Keratinocyte (primary cell): Measurements from ENCODE around the gene TRAF3. TPM values are rescaled to one million over a fixed set of nuclear protein-coding genes. Genes with fewer than 3 reads are reported as not detected.

Experiments used
- DNase-seq: peaks from one replicate; pipeline ENCODE4 v3.0.0-alpha.2; 2011; ENCODE audit warnings: low read depth, missing footprints, low spot score
- FAIRE-seq: peaks from 2 replicates; lab custom pipeline; 2011; peaks lifted over from hg19 to GRCh38; lab: Jason Lieb, UNC
- H2AFZ ChIP-seq: 2 replicates; pipeline ENCODE4 v1.6.0; 2012; ENCODE audit warnings: low read length, control low read depth, inconsistent platforms; ENCODE audit not compliant: control insufficient read depth
- H3K27ac ChIP-seq: 2 replicates; pipeline ENCODE4 v1.5.1; 2011; ENCODE audit warnings: low read length; ENCODE audit not compliant: control insufficient read depth, insufficient read depth
- H3K27me3 ChIP-seq: 3 replicates; pipeline ENCODE4 v1.6.0; 2011; ENCODE audit warnings: low read length; ENCODE audit not compliant: control insufficient read depth, insufficient read depth; ENCODE audit errors: extremely low read depth
- H3K36me3 ChIP-seq, 2 experiments: 2 replicates in 1 of 2; 3 replicates in 1 of 2; pipeline ENCODE4 v1.5.1; 2011; ENCODE audit warnings: low read length in 2 of 2, mild to moderate bottlenecking in 1 of 2; ENCODE audit not compliant: control insufficient read depth in 2 of 2, insufficient read depth in 2 of 2; ENCODE audit errors: extremely low read depth in 1 of 2
- H3K4me1 ChIP-seq: 3 replicates; pipeline ENCODE4 v1.5.1; 2011; ENCODE audit warnings: low read length; ENCODE audit not compliant: control insufficient read depth, insufficient read depth; ENCODE audit errors: extremely low read depth
- H3K4me2 ChIP-seq: 3 replicates; pipeline ENCODE4 v1.6.0; 2011; ENCODE audit warnings: low read depth, low read length; ENCODE audit not compliant: control insufficient read depth, insufficient read depth; ENCODE audit errors: extremely low read depth
- H3K4me3 ChIP-seq, 3 experiments: fragments of 200-600 bp in 1 of 3; sonication (generic) in 1 of 3; 2 replicates in 2 of 3; 3 replicates in 1 of 3; pipeline ENCODE4 v1.5.1; 2011 to 2016; ENCODE audit warnings: low read length in 3 of 3, mild to moderate bottlenecking in 3 of 3, control low read depth in 2 of 3, inconsistent platforms in 1 of 3, low read depth in 1 of 3, mixed read lengths in 1 of 3, mixed run types in 1 of 3, moderate library complexity in 1 of 3; ENCODE audit not compliant: control insufficient read depth in 2 of 3, insufficient read depth in 2 of 3; ENCODE audit errors: extremely low read depth in 1 of 3
- H3K79me2 ChIP-seq: 2 replicates; pipeline ENCODE4 v1.6.0; 2012; ENCODE audit warnings: low read length; ENCODE audit not compliant: control insufficient read depth, insufficient read depth
- H3K9ac ChIP-seq: 3 replicates; pipeline ENCODE4 v1.6.0; 2011; ENCODE audit warnings: low read length; ENCODE audit not compliant: control insufficient read depth, insufficient read depth; ENCODE audit errors: extremely low read depth
- H3K9me1 ChIP-seq: 3 replicates; pipeline ENCODE4 v1.6.0; 2011; ENCODE audit warnings: low read length; ENCODE audit not compliant: control insufficient read depth, insufficient read depth; ENCODE audit errors: extremely low read depth
- H3K9me3 ChIP-seq: 2 replicates; pipeline ENCODE4 v1.5.1; 2012; ENCODE audit warnings: low read depth, low read length; ENCODE audit not compliant: control insufficient read depth
- H4K20me1 ChIP-seq: 3 replicates; pipeline ENCODE4 v1.6.0; 2011; ENCODE audit warnings: low read length; ENCODE audit not compliant: control insufficient read depth, insufficient read depth; ENCODE audit errors: extremely low read depth
- EZH2 ChIP-seq: IDR thresholded peaks from one replicate; pipeline ENCODE4 v1.6.1; 2012; ENCODE audit warnings: inconsistent platforms, mild to moderate bottlenecking, low read length, moderate library complexity
- dilution Hi-C: fragments of 300-500 bp; cut with MboI; formaldehyde crosslinking; loops from one replicate; pipeline ENCODE4 v1.7.0; 2020; ENCODE audit warnings: low sequenced_read_pairs; ENCODE audit not compliant: extremely low pct_ligation_motif_present
- polyA plus RNA-seq, 5 experiments: library from polyadenylated mRNA; depleted of rRNA in 3 of 5; stranded (reverse) in 3 of 5; stranded (forward) in 1 of 5; unstranded in 1 of 5; fragments of >200 nt; gene quantifications; 1 replicate in 1 of 5; 2 replicates in 3 of 5; 3 replicates in 1 of 5; pipeline versions ENCODE4 v1.2.1 to v1.2.3, GENCODE V29; 2011 to 2012; ENCODE audit warnings: missing spikeins in 2 of 5, low read depth in 1 of 5, low replicate concordance in 1 of 5
- TF ChIP-seq, protein P1 (sequence below), 3 experiments: IDR thresholded peaks in 1 of 3; conservative IDR thresholded peaks in 1 of 3; optimal IDR thresholded peaks in 1 of 3; 2 replicates in 2 of 3; 3 replicates in 1 of 3; pipeline versions ENCODE3 to v1.5.1; 2011; ENCODE audit warnings: low read length in 3 of 3, mild to moderate bottlenecking in 3 of 3, moderate library complexity in 2 of 3, control low read depth in 1 of 3, inconsistent platforms in 1 of 3; ENCODE audit not compliant: insufficient read depth in 2 of 3; ENCODE audit errors: extremely low read depth in 1 of 3

The TRAF3 gene
- polyA plus RNA-seq, 1 donor (not counting 4 experiments of a cell fraction or from before 2014, with no cell fraction given): 12.5 TPM

DNA sequence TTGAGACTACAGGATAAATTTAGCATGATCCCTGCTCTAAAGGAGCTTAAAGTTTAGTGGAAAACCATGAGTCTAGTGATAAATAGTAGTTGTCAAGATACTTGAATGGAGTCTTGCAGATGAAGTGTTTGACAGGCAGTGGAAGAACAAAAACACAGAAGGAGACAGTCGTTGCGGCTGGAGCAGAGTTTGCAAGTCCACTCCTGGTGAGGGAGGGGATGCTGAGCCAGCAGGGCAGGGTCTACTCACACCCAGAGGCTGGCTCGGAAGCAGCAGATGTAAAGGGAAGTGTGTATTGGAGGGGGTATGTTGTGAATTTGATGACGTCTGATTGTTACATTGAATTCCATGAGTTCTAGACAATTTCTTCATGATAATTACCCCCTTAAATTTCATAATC is 61.3 kb downstream of the TRAF3 start:
- peaks cover 0 to 2% of the 10 kb centered on the region in 2 experiments for H3K36me3 ChIP-seq
- H3K79me2 ChIP-seq: no peaks in the 10 kb centered on the region
- peaks cover 4% of the 10 kb centered on the region for H4K20me1 ChIP-seq
- no peak overlapping the region for H3K27ac ChIP-seq
- dilution Hi-C loops: no loop called here
- H3K9me1 ChIP-seq: peaks cover 3% of the 10 kb centered on the region
- TF ChIP-seq, protein P1, sequence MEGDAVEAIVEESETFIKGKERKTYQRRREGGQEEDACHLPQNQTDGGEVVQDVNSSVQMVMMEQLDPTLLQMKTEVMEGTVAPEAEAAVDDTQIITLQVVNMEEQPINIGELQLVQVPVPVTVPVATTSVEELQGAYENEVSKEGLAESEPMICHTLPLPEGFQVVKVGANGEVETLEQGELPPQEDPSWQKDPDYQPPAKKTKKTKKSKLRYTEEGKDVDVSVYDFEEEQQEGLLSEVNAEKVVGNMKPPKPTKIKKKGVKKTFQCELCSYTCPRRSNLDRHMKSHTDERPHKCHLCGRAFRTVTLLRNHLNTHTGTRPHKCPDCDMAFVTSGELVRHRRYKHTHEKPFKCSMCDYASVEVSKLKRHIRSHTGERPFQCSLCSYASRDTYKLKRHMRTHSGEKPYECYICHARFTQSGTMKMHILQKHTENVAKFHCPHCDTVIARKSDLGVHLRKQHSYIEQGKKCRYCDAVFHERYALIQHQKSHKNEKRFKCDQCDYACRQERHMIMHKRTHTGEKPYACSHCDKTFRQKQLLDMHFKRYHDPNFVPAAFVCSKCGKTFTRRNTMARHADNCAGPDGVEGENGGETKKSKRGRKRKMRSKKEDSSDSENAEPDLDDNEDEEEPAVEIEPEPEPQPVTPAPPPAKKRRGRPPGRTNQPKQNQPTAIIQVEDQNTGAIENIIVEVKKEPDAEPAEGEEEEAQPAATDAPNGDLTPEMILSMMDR (optimal IDR thresholded peaks at IDR 0.05 in 1 of 3, IDR thresholded peaks at IDR 0.05 in 1 of 3, conservative IDR thresholded peaks at IDR 0.05 in 1 of 3; ENCODE audit: extremely low read depth in 1 of 3, insufficient read depth in 2 of 3, low read length in 3 of 3): no peak
- TF ChIP-seq EZH2: no peak
- peaks cover 2% of the 10 kb centered on the region for H3K4me1 ChIP-seq
- no peak for DNase-seq
- no peak overlapping the region for H2AFZ ChIP-seq
- H3K27me3 ChIP-seq: no peaks in the 10 kb centered on the region
- H3K9me3 ChIP-seq: no peaks in the 10 kb centered on the region
- H3K4me2 ChIP-seq: no peak overlapping the region
- no peak overlapping the region for H3K9ac ChIP-seq
- no peak overlapping the region for H3K4me3 ChIP-seq
- no peak for FAIRE-seq

DNA sequence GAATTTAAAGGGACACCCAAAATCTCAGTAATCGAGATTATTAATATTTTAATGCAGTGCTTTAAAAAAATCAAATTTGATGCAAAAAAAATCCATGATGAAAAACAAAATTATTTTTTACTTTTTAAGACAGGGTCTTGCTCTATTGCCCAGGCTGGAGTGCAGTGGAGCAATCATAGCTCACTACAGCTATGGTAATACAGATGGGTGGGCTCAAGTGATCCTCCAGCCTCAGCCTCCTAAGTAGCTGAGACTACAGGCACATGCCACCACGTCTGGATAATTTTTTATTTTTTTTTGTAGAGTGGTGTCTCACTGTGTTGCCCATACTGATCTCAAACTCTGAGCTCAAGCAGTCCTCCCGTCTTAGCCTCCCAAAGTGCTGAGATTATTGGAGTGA is 62.9 kb downstream of the TRAF3 start:
- H2AFZ ChIP-seq: no peak overlapping the region
- TF ChIP-seq, protein P1 (optimal IDR thresholded peaks at IDR 0.05 in 1 of 3, IDR thresholded peaks at IDR 0.05 in 1 of 3, conservative IDR thresholded peaks at IDR 0.05 in 1 of 3; ENCODE audit: extremely low read depth in 1 of 3, insufficient read depth in 2 of 3, low read length in 3 of 3): no peak
- no peak for TF ChIP-seq EZH2
- no peaks in the 10 kb centered on the region for H3K27me3 ChIP-seq
- peaks cover 0 to 2% of the 10 kb centered on the region in 2 experiments for H3K36me3 ChIP-seq
- no peaks in the 10 kb centered on the region for H3K9me3 ChIP-seq
- no peak overlapping the region for H3K4me3 ChIP-seq
- FAIRE-seq (no peak), DNase-seq (no peak)
- peaks cover 4% of the 10 kb centered on the region for H4K20me1 ChIP-seq
- no peaks in the 10 kb centered on the region for H3K79me2 ChIP-seq
- dilution Hi-C loops: no loop called here
- no peak overlapping the region for H3K9ac ChIP-seq
- H3K4me1 ChIP-seq: peaks cover 2% of the 10 kb centered on the region
- no peak overlapping the region for H3K27ac ChIP-seq
- peaks cover 3% of the 10 kb centered on the region for H3K9me1 ChIP-seq
- H3K4me2 ChIP-seq: no peak overlapping the region
